ENCODE data around the gene C6orf132.
A peak's percentile ranks its signal among the peaks of the same experiment; 100 is the strongest.

The C6orf132 gene

GRCh38 chr6:42086046-42087035, 56.1 kb downstream of the C6orf132 start:
- FAIRE-seq, result no peak
- TF ChIP-seq, protein P1, sequence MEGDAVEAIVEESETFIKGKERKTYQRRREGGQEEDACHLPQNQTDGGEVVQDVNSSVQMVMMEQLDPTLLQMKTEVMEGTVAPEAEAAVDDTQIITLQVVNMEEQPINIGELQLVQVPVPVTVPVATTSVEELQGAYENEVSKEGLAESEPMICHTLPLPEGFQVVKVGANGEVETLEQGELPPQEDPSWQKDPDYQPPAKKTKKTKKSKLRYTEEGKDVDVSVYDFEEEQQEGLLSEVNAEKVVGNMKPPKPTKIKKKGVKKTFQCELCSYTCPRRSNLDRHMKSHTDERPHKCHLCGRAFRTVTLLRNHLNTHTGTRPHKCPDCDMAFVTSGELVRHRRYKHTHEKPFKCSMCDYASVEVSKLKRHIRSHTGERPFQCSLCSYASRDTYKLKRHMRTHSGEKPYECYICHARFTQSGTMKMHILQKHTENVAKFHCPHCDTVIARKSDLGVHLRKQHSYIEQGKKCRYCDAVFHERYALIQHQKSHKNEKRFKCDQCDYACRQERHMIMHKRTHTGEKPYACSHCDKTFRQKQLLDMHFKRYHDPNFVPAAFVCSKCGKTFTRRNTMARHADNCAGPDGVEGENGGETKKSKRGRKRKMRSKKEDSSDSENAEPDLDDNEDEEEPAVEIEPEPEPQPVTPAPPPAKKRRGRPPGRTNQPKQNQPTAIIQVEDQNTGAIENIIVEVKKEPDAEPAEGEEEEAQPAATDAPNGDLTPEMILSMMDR (IDR thresholded peaks at IDR 0.05; ENCODE audit: insufficient read depth, missing control alignments), result no peak
- no peak for DNase-seq (ENCODE audit: insufficient read length, low spot score)

DNA sequence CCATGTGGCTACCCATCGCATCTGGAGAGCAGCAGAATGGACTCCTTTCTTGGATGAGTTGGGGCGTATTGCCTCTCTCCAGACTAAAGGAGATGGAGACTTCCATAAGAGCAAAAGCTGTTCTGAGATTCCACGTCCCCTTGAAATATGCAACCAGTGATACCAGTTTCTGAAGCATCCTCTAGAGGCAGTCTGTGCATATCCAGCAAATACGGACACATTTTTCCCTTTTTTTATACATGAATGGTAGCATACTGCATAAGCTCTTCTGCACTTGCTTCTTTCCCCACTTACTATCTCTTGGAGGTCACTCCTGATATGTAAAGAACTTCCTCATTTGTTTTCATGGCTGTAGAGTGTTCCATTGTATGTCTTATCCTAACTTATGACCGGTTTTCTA, 57.5 kb downstream of the C6orf132 start:
- FAIRE-seq, result no peak
- TF ChIP-seq, protein P1 (IDR thresholded peaks at IDR 0.05; ENCODE audit: insufficient read depth, missing control alignments), result no peak
- no peak for DNase-seq (ENCODE audit: insufficient read length, low spot score)

- DNase-seq (ENCODE audit: insufficient read length, low spot score) (no peak), FAIRE-seq (no peak)
These were observed 58.9 kb downstream of the C6orf132 start for GRCh38 chr6:42083530-42083929.

GRCh38 chr6:42079941-42080464, 62.4 kb downstream of the C6orf132 start:
- TF ChIP-seq, protein P1 (IDR thresholded peaks at IDR 0.05; ENCODE audit: insufficient read depth, missing control alignments), result no peak
- DNase-seq (ENCODE audit: insufficient read length, low spot score) (no peak), FAIRE-seq (no peak)

More at GRCh38 chr6:42083530-42083929, 58.9 kb downstream of the C6orf132 start:
- TF ChIP-seq, protein P1 (IDR thresholded peaks at IDR 0.05; ENCODE audit: insufficient read depth, missing control alignments), result no peak

DNA sequence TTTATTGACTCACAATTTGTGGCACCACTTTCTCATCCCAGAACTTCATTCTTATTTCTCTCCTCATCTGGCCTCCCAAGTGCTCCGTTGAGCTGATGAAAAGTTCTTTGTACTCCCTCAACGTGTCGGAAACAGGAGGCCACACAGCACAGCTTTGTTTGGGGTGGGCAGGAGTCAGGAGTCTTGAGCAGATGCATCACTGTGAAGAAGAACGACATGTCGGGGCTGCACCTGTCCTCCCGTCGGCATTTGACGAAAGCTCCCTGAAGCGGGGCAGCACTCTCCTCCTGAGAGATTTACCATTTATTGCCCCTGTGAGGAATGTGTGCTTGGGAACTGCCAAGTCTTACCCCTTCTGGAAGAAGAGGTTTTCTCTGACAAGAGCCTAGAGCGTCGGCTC, 64.0 kb downstream of the C6orf132 start:
- TF ChIP-seq, protein P1 (IDR thresholded peaks at IDR 0.05; ENCODE audit: insufficient read depth, missing control alignments), result no peak
- no peak for FAIRE-seq
- no peak for DNase-seq (ENCODE audit: insufficient read length, low spot score)

DNA sequence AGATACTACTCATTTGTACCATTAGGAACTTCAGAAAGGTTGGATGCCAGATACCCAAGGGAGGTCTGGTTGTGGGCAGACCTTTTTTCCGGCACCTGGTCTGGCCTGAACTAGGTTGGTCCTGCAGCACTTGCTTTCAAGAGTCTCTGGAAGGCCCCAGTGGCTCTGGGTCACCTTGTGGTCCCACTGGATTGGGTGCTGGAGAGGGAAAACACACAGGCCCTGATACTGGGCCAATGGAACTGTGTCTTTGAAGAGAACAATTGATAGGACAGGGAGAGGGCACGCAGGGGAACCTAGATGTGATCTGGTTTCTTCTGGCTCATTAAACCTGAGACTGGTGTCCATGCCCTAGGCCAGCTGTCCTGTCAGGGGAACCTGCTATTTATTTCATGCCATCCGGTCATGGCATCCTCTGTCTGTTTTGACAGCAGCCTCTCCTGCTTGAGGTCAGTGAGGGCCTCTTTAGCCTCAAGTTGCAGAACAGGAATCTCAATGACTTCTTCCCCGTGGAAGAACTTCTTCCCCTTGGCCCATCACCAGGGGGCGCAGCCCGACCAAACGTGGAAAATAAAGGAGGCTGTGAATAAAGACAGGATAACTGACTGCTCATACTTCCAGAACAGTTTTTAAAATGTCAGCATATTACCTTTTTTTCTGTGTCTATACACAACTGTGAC, 67.1 kb downstream of the C6orf132 start:
- FAIRE-seq, result no peak
- TF ChIP-seq, protein P1 (IDR thresholded peaks at IDR 0.05; ENCODE audit: insufficient read depth, missing control alignments), result peak; percentile 94
- peak; percentile 72 for DNase-seq (ENCODE audit: insufficient read length, low spot score)
